ENCODE data around the gene RPL5.
A peak's percentile ranks its signal among the peaks of the same experiment; 100 is the strongest.

RPL5 gene

GRCh38 chr1:92858564-92859399, 26.9 kb downstream of the RPL5 start:
- Histone ChIP-seq H2BK120ac (ENCODE audit: low read depth, low read length) (no peak overlapping the region), H3K18ac (ENCODE audit: low read depth in 1 of 2, low read length in 2 of 2) (no peak overlapping the region), H3K79me1 (replicated peaks; ENCODE audit: low read length, poor library complexity, severe bottlenecking) (no peaks in the 10 kb centered on the region), H4K8ac (ENCODE audit: low read length) (no peak overlapping the region), H2BK15ac (ENCODE audit: low read depth, poor library complexity, severe bottlenecking) (no peak overlapping the region), H3K4me2 (ENCODE audit: low read length, poor library complexity, severe bottlenecking) (no peak overlapping the region), H3K23ac (ENCODE audit: low read length in 2 of 2) (no peak overlapping the region), H3K4me3 (ENCODE audit: insufficient read depth in 1 of 2, low read depth in 1 of 2, low read length in 2 of 2) (no peak overlapping the region), H2AFZ (ENCODE audit: low read depth, low read length) (no peak overlapping the region), H3K4me1 (ENCODE audit: control insufficient read depth, insufficient read depth, low read depth, low read length) (no peaks in the 10 kb centered on the region), H3K14ac (ENCODE audit: low read length in 2 of 2) (no peak overlapping the region), H3K4ac (ENCODE audit: low read depth in 1 of 2, low read length in 2 of 2) (no peak overlapping the region), H2AK5ac (ENCODE audit: low read length, severe bottlenecking) (no peak overlapping the region), H3K9me3 (ENCODE audit: control insufficient read depth, low read length) (peaks cover 4% of the 10 kb centered on the region), H3K27ac (ENCODE audit: low read length, poor library complexity, severe bottlenecking) (no peak overlapping the region), H3K27me3 (ENCODE audit: control insufficient read depth in 1 of 2, insufficient read depth in 1 of 2, low read length in 2 of 2) (no peaks in the 10 kb centered on the region), H3K9ac (ENCODE audit: low read length) (peak overlapping the region; percentile 62), H4K91ac (ENCODE audit: low read length) (no peak overlapping the region), H2BK5ac (ENCODE audit: low read depth, low read length, poor library complexity, severe bottlenecking) (no peak overlapping the region), H2BK12ac (ENCODE audit: low read length in 2 of 2) (no peak overlapping the region), H3K36me3 (ENCODE audit: control insufficient read depth in 1 of 2, insufficient read depth in 2 of 2, low read depth in 1 of 2, low read length in 2 of 2) (no peaks in the 10 kb centered on the region)
- DNase-seq, result peak; percentile 84
- 68% methylated on average over 10 of the region's 13 CpGs for WGBS

GRCh38 chr1:92859400-92860039, 27.7 kb downstream of the RPL5 start:
- Histone ChIP-seq H2BK12ac (ENCODE audit: low read length in 2 of 2) (no peak overlapping the region), H3K27me3 (ENCODE audit: control insufficient read depth in 1 of 2, insufficient read depth in 1 of 2, low read length in 2 of 2) (no peaks in the 10 kb centered on the region), H3K4me2 (ENCODE audit: low read length, poor library complexity, severe bottlenecking) (no peak overlapping the region), H3K4me1 (ENCODE audit: control insufficient read depth, insufficient read depth, low read depth, low read length) (no peaks in the 10 kb centered on the region), H3K23ac (ENCODE audit: low read length in 2 of 2) (no peak overlapping the region), H2AK5ac (ENCODE audit: low read length, severe bottlenecking) (no peak overlapping the region), H4K91ac (ENCODE audit: low read length) (no peak overlapping the region), H3K36me3 (ENCODE audit: control insufficient read depth in 1 of 2, insufficient read depth in 2 of 2, low read depth in 1 of 2, low read length in 2 of 2) (no peaks in the 10 kb centered on the region), H2AFZ (ENCODE audit: low read depth, low read length) (no peak overlapping the region), H3K4ac (ENCODE audit: low read depth in 1 of 2, low read length in 2 of 2) (no peak overlapping the region), H2BK15ac (ENCODE audit: low read depth, poor library complexity, severe bottlenecking) (no peak overlapping the region), H4K8ac (ENCODE audit: low read length) (no peak overlapping the region), H2BK120ac (ENCODE audit: low read depth, low read length) (no peak overlapping the region), H3K27ac (ENCODE audit: low read length, poor library complexity, severe bottlenecking) (no peak overlapping the region), H3K14ac (ENCODE audit: low read length in 2 of 2) (no peak overlapping the region), H3K9ac (ENCODE audit: low read length) (peak overlapping the region; percentile 62), H3K9me3 (ENCODE audit: control insufficient read depth, low read length) (peaks cover 4% of the 10 kb centered on the region), H3K79me1 (replicated peaks; ENCODE audit: low read length, poor library complexity, severe bottlenecking) (no peaks in the 10 kb centered on the region), H2BK5ac (ENCODE audit: low read depth, low read length, poor library complexity, severe bottlenecking) (no peak overlapping the region), H3K18ac (ENCODE audit: low read depth in 1 of 2, low read length in 2 of 2) (no peak overlapping the region), H3K4me3 (ENCODE audit: insufficient read depth in 1 of 2, low read depth in 1 of 2, low read length in 2 of 2) (no peak overlapping the region)
- 91% methylated on average over 3 of the region's 7 CpGs for WGBS
- DNase-seq, result no peak

- 54% methylated on average over 3 of the region's 4 CpGs for WGBS
- H4K91ac ChIP-seq (ENCODE audit: low read length), result no peak overlapping the region
- no peaks in the 10 kb centered on the region for H3K4me1 ChIP-seq (ENCODE audit: control insufficient read depth, insufficient read depth, low read depth, low read length)
- no peak overlapping the region for H3K18ac ChIP-seq (ENCODE audit: low read depth in 1 of 2, low read length in 2 of 2)
- H4K8ac ChIP-seq (ENCODE audit: low read length), result peak overlapping the region; percentile 36
- no peaks in the 10 kb centered on the region for H3K36me3 ChIP-seq (ENCODE audit: control insufficient read depth in 1 of 2, insufficient read depth in 2 of 2, low read depth in 1 of 2, low read length in 2 of 2)
- H3K27ac ChIP-seq (ENCODE audit: low read length, poor library complexity, severe bottlenecking), result no peak overlapping the region
- H3K4me2 ChIP-seq (ENCODE audit: low read length, poor library complexity, severe bottlenecking), result no peak overlapping the region
- H3K4me3 ChIP-seq (ENCODE audit: insufficient read depth in 1 of 2, low read depth in 1 of 2, low read length in 2 of 2), result no peak overlapping the region
- no peak overlapping the region for H2BK12ac ChIP-seq (ENCODE audit: low read length in 2 of 2)
- no peak for DNase-seq
- H2AK5ac ChIP-seq (ENCODE audit: low read length, severe bottlenecking), result no peak overlapping the region
- H3K23ac ChIP-seq (ENCODE audit: low read length in 2 of 2), result no peak overlapping the region
- no peaks in the 10 kb centered on the region for H3K79me1 ChIP-seq (replicated peaks; ENCODE audit: low read length, poor library complexity, severe bottlenecking)
- no peak overlapping the region for H2BK120ac ChIP-seq (ENCODE audit: low read depth, low read length)
- H3K9me3 ChIP-seq (ENCODE audit: control insufficient read depth, low read length), result no peaks in the 10 kb centered on the region
- H3K14ac ChIP-seq (ENCODE audit: low read length in 2 of 2), result no peak overlapping the region
- H3K27me3 ChIP-seq (ENCODE audit: control insufficient read depth in 1 of 2, insufficient read depth in 1 of 2, low read length in 2 of 2), result no peaks in the 10 kb centered on the region
- H2AFZ ChIP-seq (ENCODE audit: low read depth, low read length), result no peak overlapping the region
- no peak overlapping the region for H3K4ac ChIP-seq (ENCODE audit: low read depth in 1 of 2, low read length in 2 of 2)
- H3K9ac ChIP-seq (ENCODE audit: low read length), result no peak overlapping the region
- H2BK5ac ChIP-seq (ENCODE audit: low read depth, low read length, poor library complexity, severe bottlenecking), result no peak overlapping the region
- no peak overlapping the region for H2BK15ac ChIP-seq (ENCODE audit: low read depth, poor library complexity, severe bottlenecking)
These were observed 30.8 kb downstream of the RPL5 start for GRCh38 chr1:92862605-92863004.

- no peak overlapping the region for H2BK120ac ChIP-seq (ENCODE audit: low read depth, low read length)
- no peaks in the 10 kb centered on the region for H3K79me1 ChIP-seq (replicated peaks; ENCODE audit: low read length, poor library complexity, severe bottlenecking)
- no peak overlapping the region for H3K4ac ChIP-seq (ENCODE audit: low read depth in 1 of 2, low read length in 2 of 2)
- H3K36me3 ChIP-seq (ENCODE audit: control insufficient read depth in 1 of 2, insufficient read depth in 2 of 2, low read depth in 1 of 2, low read length in 2 of 2), result no peaks in the 10 kb centered on the region
- H3K18ac ChIP-seq (ENCODE audit: low read depth in 1 of 2, low read length in 2 of 2), result no peak overlapping the region
- no peak overlapping the region for H2BK12ac ChIP-seq (ENCODE audit: low read length in 2 of 2)
- H3K4me1 ChIP-seq (ENCODE audit: control insufficient read depth, insufficient read depth, low read depth, low read length), result no peaks in the 10 kb centered on the region
- no peak overlapping the region for H3K14ac ChIP-seq (ENCODE audit: low read length in 2 of 2)
- H2BK5ac ChIP-seq (ENCODE audit: low read depth, low read length, poor library complexity, severe bottlenecking), result no peak overlapping the region
- no peak overlapping the region for H3K23ac ChIP-seq (ENCODE audit: low read length in 2 of 2)
- H3K4me3 ChIP-seq (ENCODE audit: insufficient read depth in 1 of 2, low read depth in 1 of 2, low read length in 2 of 2), result no peak overlapping the region
- H3K9ac ChIP-seq (ENCODE audit: low read length), result no peak overlapping the region
- H3K9me3 ChIP-seq (ENCODE audit: control insufficient read depth, low read length), result no peaks in the 10 kb centered on the region
- H2BK15ac ChIP-seq (ENCODE audit: low read depth, poor library complexity, severe bottlenecking), result no peak overlapping the region
- H3K27me3 ChIP-seq (ENCODE audit: control insufficient read depth in 1 of 2, insufficient read depth in 1 of 2, low read length in 2 of 2), result no peaks in the 10 kb centered on the region
- H2AFZ ChIP-seq (ENCODE audit: low read depth, low read length), result no peak overlapping the region
- no peak for DNase-seq
- H2AK5ac ChIP-seq (ENCODE audit: low read length, severe bottlenecking), result no peak overlapping the region
- H4K8ac ChIP-seq (ENCODE audit: low read length), result no peak overlapping the region
- no peak overlapping the region for H3K27ac ChIP-seq (ENCODE audit: low read length, poor library complexity, severe bottlenecking)
- H4K91ac ChIP-seq (ENCODE audit: low read length), result no peak overlapping the region
- H3K4me2 ChIP-seq (ENCODE audit: low read length, poor library complexity, severe bottlenecking), result no peak overlapping the region
These were observed 32.3 kb downstream of the RPL5 start for GRCh38 chr1:92864131-92864530.
